Esophagus squamous epithelium (tissue), 4 donors: ENCODE data around the gene RNASE11.

Source experiments
- CTCF ChIP-seq, 6 experiments: fragments of 450-650 bp in 4 of 6; fragments of 200-600 bp in 2 of 6; sonication (generic) in 2 of 6; IDR thresholded peaks; one replicate each; pipeline ENCODE4 v1.5.1; 2016 to 2019; ENCODE audit warnings: antibody characterized with exemption in 6 of 6, mild to moderate bottlenecking in 4 of 6, moderate library complexity in 4 of 6
- POLR2A ChIP-seq, 4 donors: fragments of 450-650 bp; IDR thresholded peaks; one replicate each; pipeline ENCODE4 v1.6.1; 2017; ENCODE audit warnings: antibody characterized with exemption in 4 of 4, mild to moderate bottlenecking in 4 of 4, moderate library complexity in 3 of 4

GRCh38 chr14:20631880-20632389 lies 44.1 kb upstream of the RNASE11 start:
- no peak for TF ChIP-seq CTCF (IDR thresholded peaks at IDR 0.05)
- TF ChIP-seq POLR2A (IDR thresholded peaks at IDR 0.05) = no peak
